GM12873 (cell line): ENCODE measurements around the gene PMPCB.

Experiments
- TF ChIP-seq, protein P1 (sequence below): IDR thresholded peaks from 2 replicates; pipeline ENCODE4 v1.5.1; 2012; ENCODE audit warnings: low read depth, mild to moderate bottlenecking, moderate library complexity, low read length, control low read depth; ENCODE audit not compliant: insufficient read depth; ENCODE audit errors: missing control alignments

PMPCB gene, protein sequence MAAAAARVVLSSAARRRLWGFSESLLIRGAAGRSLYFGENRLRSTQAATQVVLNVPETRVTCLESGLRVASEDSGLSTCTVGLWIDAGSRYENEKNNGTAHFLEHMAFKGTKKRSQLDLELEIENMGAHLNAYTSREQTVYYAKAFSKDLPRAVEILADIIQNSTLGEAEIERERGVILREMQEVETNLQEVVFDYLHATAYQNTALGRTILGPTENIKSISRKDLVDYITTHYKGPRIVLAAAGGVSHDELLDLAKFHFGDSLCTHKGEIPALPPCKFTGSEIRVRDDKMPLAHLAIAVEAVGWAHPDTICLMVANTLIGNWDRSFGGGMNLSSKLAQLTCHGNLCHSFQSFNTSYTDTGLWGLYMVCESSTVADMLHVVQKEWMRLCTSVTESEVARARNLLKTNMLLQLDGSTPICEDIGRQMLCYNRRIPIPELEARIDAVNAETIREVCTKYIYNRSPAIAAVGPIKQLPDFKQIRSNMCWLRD

DNA sequence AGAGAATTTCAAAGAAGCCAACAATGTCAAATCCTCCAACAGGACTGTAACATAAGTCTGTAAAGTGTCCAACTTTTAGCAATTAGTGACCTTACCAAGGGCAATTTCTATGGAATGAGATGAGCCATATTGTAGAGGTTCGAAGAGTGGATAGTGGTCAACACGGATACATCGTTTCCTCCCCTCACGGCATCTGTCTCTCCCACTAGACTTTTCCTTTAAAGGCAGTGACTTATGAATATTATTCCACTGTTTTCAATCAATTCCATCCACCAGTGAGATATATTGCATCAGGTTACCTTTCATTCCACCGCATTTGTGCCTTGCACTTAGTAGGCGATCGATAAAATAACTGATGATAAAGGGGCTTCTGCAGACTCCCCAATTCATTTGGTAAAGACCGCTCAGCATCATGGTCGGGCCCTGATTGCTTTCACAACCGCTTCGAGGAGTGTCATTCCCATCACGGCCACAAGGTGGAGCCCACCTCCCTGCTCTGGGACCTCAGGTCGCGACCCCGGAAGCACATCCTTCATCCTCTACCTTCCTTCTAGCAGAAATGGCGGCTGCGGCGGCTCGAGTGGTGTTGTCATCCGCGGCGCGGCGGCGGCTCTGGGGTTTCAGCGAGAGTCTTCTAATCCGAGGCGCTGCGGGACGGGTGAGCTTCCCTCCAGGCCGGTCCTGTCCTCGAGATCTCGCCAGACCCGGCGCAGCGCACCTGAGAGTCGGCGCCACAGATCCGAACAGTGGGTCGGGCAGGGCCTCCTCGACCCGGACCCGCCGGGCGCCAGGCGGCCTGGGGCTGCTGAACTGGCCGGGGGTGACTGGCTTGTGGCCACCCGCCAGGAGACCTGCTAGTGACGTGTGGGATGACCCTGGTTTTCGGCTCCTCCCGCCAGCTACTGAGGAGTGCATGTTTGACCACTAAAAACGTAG lies at the start of gene PMPCB:
Gene PMPCB, plus strand, starts transcription at position 535 of the 936 bp plus-strand sequence. Its CDS starts 25 bp downstream, at position 560.
- TF ChIP-seq, protein P1, sequence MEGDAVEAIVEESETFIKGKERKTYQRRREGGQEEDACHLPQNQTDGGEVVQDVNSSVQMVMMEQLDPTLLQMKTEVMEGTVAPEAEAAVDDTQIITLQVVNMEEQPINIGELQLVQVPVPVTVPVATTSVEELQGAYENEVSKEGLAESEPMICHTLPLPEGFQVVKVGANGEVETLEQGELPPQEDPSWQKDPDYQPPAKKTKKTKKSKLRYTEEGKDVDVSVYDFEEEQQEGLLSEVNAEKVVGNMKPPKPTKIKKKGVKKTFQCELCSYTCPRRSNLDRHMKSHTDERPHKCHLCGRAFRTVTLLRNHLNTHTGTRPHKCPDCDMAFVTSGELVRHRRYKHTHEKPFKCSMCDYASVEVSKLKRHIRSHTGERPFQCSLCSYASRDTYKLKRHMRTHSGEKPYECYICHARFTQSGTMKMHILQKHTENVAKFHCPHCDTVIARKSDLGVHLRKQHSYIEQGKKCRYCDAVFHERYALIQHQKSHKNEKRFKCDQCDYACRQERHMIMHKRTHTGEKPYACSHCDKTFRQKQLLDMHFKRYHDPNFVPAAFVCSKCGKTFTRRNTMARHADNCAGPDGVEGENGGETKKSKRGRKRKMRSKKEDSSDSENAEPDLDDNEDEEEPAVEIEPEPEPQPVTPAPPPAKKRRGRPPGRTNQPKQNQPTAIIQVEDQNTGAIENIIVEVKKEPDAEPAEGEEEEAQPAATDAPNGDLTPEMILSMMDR: peak; percentile 96

DNA sequence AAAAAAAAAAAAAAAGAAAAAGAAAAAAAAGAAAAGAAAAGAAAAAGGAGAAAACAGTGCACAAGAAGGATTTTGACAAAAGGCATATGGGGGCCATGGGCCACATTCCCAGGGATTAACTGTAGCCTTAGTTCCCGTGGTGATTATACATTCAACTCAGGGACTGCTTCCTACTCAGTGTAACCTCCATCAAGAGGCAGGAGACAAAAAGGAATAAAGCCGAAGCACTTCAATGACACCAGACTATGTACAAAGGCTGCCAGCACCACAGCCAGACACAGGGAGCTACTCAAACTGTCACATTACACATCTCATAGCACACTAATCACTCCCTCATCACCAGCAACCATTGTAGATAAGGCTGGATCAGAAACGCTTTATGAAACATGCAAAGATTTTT lies 5.1 kb upstream of the PMPCB start:
- TF ChIP-seq, protein P1: no peak

DNA sequence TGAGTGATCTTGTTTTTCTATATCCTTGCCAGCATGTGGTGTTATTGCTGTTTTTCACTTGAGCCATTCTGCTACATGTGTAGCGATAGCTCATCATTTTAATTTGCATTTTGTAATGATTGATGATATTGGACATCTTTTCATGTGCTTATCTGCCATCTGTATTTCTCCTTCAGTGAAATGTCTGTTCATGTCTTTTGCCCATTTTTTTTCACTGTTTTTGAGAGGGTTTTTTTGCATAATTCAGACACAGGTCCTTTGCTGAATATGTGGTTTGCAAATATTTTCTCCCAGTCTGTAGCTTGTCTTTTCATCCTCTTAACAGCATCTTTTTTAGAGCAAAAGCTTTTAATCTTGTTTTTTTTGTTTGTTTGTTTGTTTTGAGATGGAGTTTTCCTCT lies 3.7 kb upstream of the PMPCB start:
- TF ChIP-seq, protein P1: no peak

DNA sequence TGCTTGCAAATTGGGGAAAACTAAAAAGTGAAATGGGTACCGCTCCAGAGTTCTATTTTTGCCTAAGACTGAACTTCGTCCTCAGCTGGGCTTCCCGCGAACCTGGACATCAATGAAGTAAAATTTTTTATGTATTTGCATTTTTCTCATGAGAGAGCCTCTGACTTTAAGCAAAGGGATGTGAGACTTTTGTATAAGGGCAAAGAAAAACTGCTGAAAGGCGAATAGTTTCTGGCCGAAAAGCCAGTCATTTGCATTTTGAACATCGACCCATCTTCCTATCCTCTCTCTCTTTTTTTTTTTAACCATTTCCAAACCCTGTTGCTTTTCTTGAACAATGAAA lies 573 bp downstream of the PMPCB start:
- TF ChIP-seq, protein P1: no peak

DNA sequence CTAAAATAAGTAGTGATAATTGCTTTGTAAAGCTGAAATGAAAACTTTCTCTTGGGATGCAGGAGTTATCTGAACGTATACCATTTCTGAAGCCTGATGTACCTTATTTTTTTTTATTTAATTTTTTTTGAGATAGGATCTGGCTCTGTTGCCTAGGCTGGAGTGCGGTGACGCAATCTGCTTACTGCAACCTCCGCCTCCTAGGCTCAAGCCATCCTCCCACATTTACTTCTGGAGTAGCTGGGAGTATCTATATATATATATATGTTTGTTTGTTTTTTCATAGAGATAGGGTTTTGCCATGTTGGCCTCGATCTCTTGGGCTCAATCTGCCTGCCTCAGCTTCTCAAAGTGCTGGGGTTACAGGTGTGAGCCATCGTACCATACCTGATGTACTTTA lies 2.4 kb downstream of the PMPCB start:
- TF ChIP-seq, protein P1: no peak

DNA sequence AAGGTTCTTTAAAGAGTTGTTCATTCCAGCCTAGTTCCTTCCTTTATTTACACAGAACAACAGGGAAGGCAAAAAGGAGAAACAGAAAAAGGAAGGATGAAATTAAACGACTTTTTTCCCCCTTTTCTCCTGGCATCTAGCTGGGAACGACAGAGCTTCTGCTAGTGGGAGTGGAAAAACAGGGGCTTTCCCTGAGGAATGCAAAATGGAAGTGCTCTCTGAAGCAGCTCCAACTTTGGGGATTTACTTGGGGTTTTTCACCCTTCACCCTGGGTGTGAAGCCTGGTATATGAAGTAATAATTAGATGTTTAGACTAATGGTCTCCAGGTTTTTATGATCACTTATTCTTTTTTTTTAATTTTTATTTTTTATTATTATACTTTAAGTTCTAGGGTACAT lies 4.2 kb downstream of the PMPCB start:
- TF ChIP-seq, protein P1: no peak
